PC-9 (cell line): ENCODE measurements around the gene COL23A1.

Source experiments
- EZH2 ChIP-seq: fragments of 200-600 bp; sonication (generic); IDR thresholded peaks from 2 replicates; pipeline ENCODE4 v1.8.0; 2017; ENCODE audit warnings: antibody characterized with exemption, low read depth
- TF ChIP-seq, protein P1 (sequence below): fragments of 200-600 bp; sonication (generic); conservative IDR thresholded peaks from 2 replicates; pipeline ENCODE4 v1.6.1; 2017; ENCODE audit warnings: mixed run types, antibody characterized with exemption, mild to moderate bottlenecking, moderate library complexity

DNA sequence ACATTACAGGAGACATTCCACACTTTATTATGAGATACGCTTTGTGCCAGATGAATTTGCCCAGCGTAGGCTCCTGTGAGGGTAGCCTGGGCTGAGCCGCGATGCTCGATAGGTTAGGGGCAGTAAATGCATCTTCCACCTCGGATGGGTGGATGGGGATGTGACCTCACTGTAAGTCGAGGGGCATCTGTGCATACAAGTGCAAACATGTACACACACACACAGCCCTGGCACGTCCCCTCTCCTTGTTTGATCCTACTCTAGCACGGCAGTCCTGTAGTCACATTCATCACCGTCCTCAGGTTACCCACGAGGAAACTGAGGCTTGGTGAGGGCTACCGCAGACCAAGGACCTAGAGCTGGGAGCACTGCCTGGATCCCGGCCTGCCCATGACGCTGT lies 166.8 kb downstream of the COL23A1 start:
- TF ChIP-seq, protein P1, sequence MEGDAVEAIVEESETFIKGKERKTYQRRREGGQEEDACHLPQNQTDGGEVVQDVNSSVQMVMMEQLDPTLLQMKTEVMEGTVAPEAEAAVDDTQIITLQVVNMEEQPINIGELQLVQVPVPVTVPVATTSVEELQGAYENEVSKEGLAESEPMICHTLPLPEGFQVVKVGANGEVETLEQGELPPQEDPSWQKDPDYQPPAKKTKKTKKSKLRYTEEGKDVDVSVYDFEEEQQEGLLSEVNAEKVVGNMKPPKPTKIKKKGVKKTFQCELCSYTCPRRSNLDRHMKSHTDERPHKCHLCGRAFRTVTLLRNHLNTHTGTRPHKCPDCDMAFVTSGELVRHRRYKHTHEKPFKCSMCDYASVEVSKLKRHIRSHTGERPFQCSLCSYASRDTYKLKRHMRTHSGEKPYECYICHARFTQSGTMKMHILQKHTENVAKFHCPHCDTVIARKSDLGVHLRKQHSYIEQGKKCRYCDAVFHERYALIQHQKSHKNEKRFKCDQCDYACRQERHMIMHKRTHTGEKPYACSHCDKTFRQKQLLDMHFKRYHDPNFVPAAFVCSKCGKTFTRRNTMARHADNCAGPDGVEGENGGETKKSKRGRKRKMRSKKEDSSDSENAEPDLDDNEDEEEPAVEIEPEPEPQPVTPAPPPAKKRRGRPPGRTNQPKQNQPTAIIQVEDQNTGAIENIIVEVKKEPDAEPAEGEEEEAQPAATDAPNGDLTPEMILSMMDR = no peak
- TF ChIP-seq EZH2 = no peak
